ENCODE measurements around the gene SGTA. TPM values are rescaled to one million over a fixed set of nuclear protein-coding genes. Genes with fewer than 3 reads are reported as not detected.

SGTA gene
- total RNA-seq, 1 experiment from 2014 or later: 85.7 TPM

GRCh38 chr19:2750808-2751437, 32.1 kb downstream of the SGTA start:
- H3K27me3 ChIP-seq (ENCODE audit: control insufficient read depth, insufficient read depth, low read length): no peaks in the 10 kb centered on the region
- ChIA-PET CTCF (no interaction called here), POLR2A (no interaction called here)
- H3K4me1 ChIP-seq (ENCODE audit: control insufficient read depth, insufficient read depth, low read length): no peaks in the 10 kb centered on the region
- no peaks in the 10 kb centered on the region for H3K9me3 ChIP-seq (ENCODE audit: control insufficient read depth, insufficient read depth, low read depth, low read length)
- no peaks in the 10 kb centered on the region for H3K36me3 ChIP-seq (ENCODE audit: control insufficient read depth, insufficient read depth, low read length)
- DNase-seq (ENCODE audit: low read depth, low spot score) (no peak), ATAC-seq (no peak)
- intact Hi-C loops (cut with micrococcal nuclease; ENCODE audit: unreplicated experiment): no loop called here
- H3K4me3 ChIP-seq (ENCODE audit: low read depth in 2 of 2, low read length in 2 of 2): no peak overlapping the region
- H3K27ac ChIP-seq (ENCODE audit: low read length): no peak overlapping the region
- in situ Hi-C loops (cut with HindIII; ENCODE audit: low pct_unique_long_range_greater_than_20kb, low sequenced_read_pairs): no loop called here
- no TSS peak for BruUV-seq (replicated peaks)
- TF ChIP-seq POLR2AphosphoS5 (IDR thresholded peaks at IDR 0.05; ENCODE audit: low read depth, low read length) (no peak), TCF7L2 (IDR thresholded peaks at IDR 0.05; ENCODE audit: low read depth, low read length) (no peak), REST (IDR thresholded peaks at IDR 0.05; ENCODE audit: insufficient read depth in 1 of 2, low read depth in 2 of 2, low read length in 1 of 2) (no peak), SIN3A (IDR thresholded peaks at IDR 0.05; ENCODE audit: borderline replicate concordance, insufficient read depth, low read depth, low read length) (no peak), CTCF (IDR thresholded peaks at IDR 0.05) (no peak)

- intact Hi-C loops (cut with micrococcal nuclease; ENCODE audit: unreplicated experiment): no loop called here
- Histone ChIP-seq H3K27ac (ENCODE audit: low read length) (no peak overlapping the region), H3K9me3 (ENCODE audit: control insufficient read depth, insufficient read depth, low read depth, low read length) (no peaks in the 10 kb centered on the region), H3K4me1 (ENCODE audit: control insufficient read depth, insufficient read depth, low read length) (no peaks in the 10 kb centered on the region), H3K36me3 (ENCODE audit: control insufficient read depth, insufficient read depth, low read length) (no peaks in the 10 kb centered on the region), H3K27me3 (ENCODE audit: control insufficient read depth, insufficient read depth, low read length) (no peaks in the 10 kb centered on the region), H3K4me3 (ENCODE audit: low read depth in 2 of 2, low read length in 2 of 2) (no peak overlapping the region)
- in situ Hi-C loops (cut with HindIII; ENCODE audit: low pct_unique_long_range_greater_than_20kb, low sequenced_read_pairs): no loop called here
- no TSS peak for BruUV-seq (replicated peaks)
- ChIA-PET POLR2A (no interaction called here), CTCF (no interaction called here)
- TF ChIP-seq CTCF (IDR thresholded peaks at IDR 0.05): no peak
- ATAC-seq: no peak
- no peak for DNase-seq (ENCODE audit: low read depth, low spot score)
Measured at GRCh38 chr19:2747349-2747748, 35.7 kb downstream of the SGTA start.
